GM21528 (cell line): Measurements from ENCODE around the gene LDAH.
"Not testable (repeated sequence)": the region's sequence is repeated elsewhere in the genome, so short reads cannot be mapped to it uniquely, and the experiment has no call there.

Experiments used
- ATAC-seq: cut with Tn5 transposase; IDR thresholded peaks from one replicate; pipeline ENCODE4 v1.9.1; 2021; ENCODE audit warnings: mild to moderate bottlenecking, moderate library complexity; ENCODE audit not compliant: unreplicated experiment, low FRiP score

The LDAH gene

DNA sequence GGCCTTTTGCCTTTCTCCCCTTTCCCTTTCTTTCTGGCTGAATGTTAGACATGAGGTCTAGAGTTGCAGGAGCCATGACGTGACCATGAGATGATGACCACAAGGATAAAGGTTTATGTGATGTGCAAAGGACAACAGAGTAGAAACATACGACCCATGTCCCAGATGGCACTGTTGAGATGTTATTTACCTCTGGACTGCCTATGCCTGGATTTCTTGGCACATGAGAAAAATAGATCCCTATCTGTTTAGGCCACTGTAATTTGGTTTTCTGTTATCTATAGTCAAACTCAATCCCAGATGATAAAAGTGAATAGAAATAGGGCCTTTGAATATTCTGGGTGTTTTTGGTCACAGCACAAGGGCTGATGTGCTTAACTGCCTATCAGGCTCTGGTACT, 97.1 kb downstream of the LDAH start:
- no peak for ATAC-seq

DNA sequence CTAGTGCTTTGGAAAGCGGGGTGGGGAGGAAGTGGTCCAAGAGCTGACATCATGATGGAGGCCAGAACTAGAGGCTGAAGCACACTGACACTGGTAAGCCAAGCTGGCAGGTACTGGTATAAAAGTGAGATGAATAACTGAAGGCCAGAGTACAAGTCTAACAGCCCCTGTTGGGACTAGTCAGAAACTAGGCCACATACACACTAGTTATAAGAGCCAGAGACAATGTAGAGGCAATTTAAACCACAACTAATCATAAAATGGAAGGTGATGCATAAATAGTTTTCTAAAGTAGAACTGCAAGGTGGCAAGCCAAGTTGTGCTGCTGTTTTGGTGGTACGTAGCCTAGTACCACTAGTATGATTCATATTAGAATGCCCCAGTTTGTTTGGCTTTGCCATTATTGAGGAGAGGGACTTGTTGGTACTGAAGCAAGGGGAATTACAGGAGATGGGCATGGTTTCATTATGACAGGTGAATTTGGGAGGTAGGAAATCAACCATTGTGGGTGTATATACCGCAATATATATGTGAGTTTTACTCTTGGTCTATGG, 98.3 kb downstream of the LDAH start:
- ATAC-seq: no peak

DNA sequence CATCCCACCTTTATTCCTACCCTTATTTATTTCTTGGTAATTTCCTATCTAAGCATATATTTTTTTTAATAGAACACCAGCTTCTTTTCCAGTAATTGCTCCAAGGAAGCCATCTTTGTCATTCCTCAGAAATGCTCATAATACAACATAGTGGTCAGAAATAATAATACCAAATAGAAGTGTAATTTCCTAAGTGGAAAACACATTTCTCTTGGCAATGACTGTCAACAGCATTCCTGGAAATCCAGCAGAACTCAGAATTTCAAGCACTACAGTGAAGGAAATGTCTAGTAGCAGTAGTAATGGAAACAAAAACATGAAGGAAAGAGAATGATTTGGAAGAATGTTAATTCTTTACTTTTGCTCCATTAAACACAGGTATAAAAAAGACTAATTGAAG, 99.4 kb downstream of the LDAH start:
- no peak for ATAC-seq

DNA sequence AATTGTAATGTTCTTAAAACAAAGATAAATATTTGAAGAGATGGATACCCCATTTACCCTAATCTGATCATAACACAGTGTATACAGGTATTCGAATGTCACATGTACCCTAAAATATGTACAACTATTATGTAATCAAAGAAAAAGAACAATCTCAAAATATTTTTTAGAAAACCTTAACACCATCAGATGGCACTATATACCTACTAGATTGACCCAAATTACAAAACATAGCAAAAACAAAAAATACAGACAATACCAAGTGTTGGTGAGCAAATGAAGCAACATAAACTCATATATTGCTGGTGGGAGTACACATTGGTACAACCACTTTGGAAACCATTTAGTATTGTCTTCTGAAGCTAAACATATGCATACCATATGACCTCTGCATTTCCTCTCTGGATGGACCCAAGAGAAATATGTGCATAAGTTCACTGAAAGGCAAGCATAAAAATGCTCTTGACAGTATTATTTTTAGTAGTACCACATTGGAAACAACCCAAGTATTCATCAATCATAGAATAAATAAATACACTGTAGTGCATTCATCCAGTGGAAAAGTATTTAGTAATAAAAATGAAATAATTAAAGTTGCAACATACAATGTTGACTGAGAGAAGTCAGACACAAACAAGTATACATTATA, 100.2 kb downstream of the LDAH start:
- no peak for ATAC-seq

DNA sequence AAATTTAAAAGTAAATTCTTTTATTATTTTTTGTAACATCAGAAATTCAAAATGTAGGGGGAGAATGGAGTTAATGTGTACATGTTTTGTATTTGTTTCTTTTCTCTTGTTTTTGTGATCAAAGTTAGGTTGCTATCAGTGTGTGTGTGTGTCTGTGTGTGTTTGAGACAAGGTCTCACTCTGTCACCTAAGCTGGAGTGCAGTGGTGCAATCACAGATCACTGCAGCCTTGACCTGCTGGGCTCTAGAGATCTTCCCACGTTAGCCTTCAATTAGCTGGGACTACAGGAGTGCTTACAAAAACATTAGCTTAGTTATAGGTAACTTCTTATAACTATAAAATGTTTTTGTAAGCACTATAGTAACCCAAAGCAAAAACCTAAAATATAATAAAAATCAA, 105.3 kb downstream of the LDAH start:
- ATAC-seq: no peak

DNA sequence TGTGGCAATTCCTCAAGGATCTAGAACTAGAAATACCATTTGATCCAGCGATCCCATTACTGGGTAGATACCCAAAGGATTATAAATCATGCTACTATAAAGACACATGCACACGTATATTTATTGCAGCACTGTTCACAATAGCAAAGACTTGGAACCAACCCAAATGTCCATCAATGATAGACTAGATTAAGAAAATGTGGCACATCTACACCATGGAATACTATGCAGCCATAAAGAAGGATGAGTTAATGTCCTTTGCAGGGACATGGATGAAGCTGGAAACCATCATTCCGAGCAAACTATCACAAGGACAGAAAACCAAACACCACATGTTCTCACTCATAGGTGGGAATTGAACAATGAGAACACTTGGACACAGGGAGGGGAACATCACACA, 106.7 kb downstream of the LDAH start:
- not testable (repeated sequence) for ATAC-seq

DNA sequence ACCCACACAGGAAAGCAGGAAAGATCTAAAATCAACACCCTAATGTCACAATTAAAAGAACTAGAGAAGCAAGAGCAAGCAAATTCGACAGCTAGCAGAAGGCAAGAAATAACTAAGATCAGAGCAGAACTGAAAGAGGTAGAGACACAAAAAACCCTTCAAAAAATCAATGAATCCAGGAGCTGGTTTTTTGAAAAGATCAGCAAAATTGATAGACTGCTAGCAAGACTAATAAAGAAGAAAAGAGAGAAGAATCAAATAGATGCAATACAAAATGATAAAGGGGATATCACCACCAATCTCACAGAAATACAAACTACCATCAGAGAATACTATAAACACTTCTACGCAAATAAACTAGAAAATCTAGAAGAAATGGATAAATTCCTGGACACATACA, 108.5 kb downstream of the LDAH start:
- ATAC-seq: not testable (repeated sequence)

DNA sequence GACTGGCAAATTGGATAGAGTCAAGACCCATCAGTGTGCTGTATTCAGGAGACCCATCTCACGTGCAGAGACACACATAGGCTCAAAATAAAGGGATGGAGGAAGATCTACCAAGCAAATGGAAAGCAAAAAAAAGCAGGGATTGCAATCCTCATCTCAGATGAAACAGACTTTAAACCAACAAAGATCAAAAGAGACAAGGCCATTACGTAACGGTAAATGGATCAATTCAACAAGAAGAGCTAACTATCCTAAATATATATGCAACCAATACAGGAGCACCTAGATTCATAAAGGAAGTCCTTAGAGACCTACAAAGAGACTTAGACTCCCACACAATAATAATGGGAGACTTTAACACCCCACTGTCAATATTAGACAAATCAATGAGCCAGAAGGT, 109.3 kb downstream of the LDAH start:
- ATAC-seq: not testable (repeated sequence)

DNA sequence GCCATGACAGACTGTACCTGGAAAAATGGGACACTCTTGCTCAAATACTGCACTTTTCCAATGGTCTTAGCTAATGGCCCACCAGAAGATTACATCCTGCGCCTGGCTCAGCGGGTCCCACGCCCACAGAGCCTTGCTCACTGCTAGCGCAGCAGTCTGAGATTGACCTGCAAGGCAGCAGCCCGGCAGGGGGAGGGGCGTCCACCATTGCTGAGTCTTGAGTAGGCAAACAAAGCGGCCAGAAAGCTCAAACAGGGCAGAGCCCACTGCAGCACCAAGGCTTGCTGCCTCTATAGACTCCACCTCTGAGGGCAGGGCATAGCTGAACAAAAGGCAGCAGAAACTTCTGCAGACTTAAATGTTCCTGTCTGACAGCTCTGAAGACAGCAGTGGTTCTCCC, 111.3 kb downstream of the LDAH start:
- ATAC-seq: not testable (repeated sequence)

DNA sequence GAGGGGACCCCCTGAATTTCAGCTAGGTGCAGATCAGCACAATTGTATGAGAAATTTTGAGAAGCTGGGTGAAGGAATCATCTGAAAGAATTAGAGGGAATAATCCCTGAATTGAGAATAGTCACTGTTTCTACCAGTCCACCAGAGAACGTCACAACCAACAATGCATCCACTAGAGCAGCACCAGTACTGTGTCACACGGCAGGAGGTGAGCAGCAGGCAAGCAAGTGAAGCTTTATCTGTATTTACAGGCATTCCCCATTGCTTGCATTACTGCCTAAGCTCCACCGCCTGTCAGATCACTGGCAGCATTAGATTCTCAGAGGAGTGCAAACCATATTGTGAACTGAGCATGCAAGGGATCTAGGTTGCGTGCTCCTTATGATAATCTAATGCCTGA, 115.3 kb downstream of the LDAH start:
- no peak for ATAC-seq

DNA sequence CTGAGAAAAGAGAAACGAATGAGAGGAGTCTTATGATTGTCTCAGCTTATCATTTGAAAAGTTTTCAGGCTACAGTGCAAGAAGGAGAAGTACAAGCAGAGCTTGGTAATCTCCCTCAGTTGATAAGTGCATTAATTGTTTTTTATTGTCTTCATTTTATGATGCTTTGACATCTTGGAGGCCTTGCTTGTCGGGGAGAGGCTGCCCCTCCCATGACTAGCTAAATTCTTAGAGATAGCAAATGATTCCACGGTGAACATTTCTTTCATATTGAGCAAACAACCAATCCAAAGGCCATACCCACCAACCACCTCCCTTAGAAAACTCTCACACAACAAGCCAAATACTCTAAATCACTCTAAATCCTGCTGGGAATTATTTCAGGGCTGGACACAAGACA, 116.1 kb downstream of the LDAH start:
- no peak for ATAC-seq

DNA sequence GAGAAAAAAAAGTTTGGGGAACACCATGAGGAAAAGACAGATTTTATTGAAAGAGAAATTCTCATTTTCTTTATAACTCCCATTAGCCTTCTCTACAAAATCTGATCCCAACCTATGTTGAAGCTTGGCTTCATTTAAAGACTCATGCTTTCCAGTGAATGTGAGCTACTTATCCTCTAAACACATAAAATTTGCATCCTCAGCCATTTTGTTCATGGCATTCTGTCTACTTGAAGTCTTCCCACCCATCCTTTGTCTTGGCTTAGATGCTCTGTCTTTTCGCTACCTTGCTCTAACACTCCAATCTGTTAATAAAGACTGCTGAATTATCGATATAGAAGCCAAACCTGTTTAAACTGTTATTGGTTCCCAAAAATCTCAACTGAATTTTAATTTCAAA, 116.7 kb downstream of the LDAH start:
- ATAC-seq: no peak

DNA sequence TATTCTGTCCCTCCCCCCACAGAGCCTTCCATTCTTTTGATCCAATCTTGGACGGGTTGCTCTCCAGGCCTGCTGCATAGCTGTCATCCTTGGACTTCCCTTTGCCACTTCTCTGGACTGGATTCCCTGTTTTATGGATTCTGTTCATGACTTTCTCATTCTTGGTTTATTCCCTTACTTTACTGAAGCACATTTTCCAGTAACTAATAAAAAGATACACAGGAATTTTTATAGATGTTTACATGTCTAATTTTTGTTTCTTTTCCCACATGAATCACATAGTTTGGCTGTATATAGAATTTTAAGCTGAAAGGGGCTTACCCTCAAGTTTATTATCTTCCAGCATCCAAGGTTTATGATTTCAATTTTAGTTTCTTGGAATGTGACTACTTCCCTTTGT, 118.0 kb downstream of the LDAH start:
- ATAC-seq: no peak

DNA sequence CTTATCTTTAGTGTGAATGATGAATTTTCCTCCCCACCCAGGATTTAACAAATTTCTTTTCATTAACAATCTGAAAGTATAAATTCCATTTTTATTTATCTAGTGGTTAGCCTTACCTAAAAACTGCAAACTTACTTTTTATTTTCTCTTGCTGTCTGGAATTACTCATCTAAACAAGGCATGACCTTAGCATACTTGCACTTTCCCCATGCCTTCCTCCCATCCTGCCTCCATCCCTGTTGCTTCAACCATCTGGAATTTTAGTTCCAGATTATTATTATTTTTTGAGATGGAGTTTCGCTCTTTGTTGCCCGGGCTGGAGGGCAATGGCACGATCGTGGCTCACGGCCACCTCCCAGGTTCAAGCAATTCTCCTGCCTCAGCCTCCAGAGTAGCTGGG, 120.3 kb downstream of the LDAH start:
- no peak for ATAC-seq

DNA sequence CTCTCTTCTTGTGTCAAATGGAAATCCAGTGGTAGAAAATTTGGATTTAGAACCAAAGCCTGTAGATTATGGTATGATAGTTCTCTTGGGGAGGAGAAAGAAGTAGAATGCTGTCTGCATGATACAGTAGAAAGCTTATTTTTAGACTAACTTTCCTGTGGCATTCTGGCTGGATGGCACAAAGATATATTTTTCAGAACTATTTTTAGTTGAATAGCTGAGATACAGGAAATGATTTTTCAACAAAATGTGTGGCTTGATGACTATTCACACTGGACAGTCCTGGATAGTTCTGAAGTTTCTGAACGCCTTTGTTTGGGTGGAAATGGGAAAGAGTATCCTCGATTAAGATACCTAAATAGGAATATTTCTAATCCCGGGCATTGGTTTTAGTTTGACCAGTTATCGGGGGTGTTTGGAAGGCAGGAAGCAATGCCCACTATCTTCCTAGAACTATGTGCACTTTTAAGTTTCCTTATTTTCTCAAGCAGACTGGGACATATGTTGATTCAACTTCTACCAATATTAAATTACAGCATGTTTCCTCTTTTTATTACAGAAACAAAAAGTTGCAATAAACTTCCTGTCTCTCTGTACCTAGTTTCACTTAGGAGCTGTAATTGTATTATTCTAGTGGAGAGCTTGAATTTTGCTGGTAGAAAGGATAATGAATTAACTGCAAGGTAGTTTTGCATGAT, 123.8 kb downstream of the LDAH start:
- no peak for ATAC-seq

DNA sequence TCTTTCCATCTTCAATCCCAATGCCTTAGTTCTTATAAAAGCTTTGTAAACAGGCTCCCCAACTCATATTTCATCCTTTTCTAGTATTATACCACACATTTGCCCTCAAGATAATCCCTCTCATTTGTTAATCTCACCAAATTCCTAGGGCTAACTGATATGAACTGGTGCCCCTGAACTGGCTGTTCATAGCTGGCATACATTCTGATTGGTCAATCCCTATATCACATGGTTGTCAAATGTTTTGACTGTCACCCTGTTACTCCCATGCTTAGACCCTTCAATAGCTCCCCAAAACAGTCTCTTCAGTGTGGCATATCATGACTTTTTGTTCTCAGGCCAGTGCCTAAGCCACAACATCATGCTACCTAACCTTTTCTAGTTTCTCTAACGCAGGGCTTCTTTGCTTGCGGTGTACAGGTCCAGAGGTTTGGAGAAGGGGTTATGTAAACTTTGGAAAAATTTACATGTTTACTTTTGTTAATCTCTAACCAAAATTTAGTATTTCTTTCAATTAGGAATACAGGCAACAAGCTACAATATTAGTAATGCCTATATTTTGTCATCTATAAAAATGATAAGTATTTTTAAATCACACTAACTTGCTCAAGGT, 125.5 kb downstream of the LDAH start:
- ATAC-seq: no peak

DNA sequence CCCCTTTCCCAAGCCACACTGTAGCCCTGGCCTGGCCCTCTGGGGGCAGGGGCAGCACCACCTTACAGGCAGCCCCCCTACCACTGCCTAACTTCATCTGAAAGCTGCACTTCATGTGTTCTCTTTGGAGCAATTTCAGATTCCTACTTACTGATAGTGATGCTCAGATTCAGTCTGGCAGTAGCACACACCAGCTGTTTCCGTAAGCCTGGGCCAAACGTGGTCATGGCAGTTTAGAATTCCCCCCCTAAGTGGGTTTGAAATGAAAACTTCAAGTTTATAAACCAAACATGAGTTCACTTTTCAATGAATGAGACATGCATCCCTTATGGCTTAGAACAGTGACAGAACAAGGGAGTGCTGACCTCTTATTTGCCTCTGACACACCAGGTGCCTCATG, 126.5 kb downstream of the LDAH start:
- no peak for ATAC-seq

DNA sequence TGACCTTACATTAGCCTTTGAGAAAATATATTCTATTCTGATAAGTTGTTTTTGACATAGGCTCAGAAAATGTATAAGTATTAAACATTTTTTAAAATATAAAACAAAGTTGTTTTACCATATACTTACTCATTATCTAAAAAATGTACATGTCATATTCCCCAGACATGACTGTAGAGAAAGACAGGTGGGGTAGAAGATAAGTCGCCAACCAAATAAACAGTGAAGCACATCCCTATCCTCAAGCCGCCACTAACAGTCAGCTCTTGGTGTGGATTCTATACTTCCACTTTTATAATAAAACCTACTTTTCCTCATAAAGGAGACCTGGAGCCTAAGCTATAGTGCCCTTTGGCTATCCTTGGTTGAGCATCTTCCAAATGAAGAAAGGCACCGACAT, 129.6 kb downstream of the LDAH start:
- ATAC-seq: no peak

DNA sequence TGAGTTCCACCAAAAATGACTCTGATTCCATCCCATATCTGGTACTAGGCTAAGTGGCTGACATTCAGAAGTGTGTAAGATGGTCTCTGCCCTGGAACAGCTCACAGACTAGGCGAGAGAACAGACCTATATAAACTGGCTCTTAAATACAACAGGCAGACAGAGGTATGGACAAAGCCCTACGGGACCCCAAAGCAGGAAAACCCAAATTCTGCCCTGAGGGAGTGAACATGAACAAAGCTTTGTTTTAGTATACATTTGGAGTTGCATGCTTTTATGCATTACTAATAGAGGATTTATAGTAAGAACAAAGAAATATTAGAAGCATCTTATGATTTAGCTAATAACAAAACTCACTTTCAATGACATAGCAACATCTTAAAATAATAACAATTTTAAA, 130.8 kb downstream of the LDAH start:
- ATAC-seq: no peak

DNA sequence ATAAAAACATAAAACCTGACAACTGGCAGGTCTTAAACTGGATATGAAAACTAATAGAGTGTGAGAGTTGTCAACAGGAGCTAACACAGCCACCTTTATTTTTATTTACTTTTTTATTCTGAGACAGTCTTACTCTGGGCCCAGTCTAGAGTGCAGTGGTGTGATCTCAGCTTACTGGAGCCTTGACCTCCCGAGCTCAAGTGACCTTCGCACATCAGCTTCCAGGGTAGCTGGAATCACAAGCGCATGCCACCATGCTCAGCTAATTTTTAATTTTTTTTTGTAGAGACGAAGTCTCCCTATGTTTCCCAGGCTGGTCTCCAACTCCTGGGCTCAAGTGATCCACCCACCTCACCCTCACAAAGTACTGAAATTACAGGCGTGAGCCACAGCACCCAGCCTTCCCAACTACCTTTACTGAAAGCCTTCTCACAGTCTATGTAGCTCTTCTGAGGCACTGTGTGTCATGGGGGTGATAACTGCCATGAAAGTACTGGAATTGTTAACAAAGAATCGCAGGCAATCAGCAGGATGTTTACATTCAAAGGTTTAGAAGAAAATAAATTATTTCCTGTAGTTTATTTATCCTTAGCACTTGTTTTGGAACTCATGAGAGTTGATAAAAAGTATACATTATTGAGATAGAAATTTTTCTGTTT, 131.7 kb downstream of the LDAH start:
- ATAC-seq: no peak
